Uterus (tissue), 2 donors: ENCODE data around the gene LRWD1.

ENCODE experiments used
- POLR2A ChIP-seq, 2 donors: fragments of 450-650 bp; IDR thresholded peaks; one replicate each; pipeline ENCODE4 v1.6.1; 2016; ENCODE audit warnings: antibody characterized with exemption in 2 of 2, mild to moderate bottlenecking in 1 of 2, moderate library complexity in 1 of 2
- TF ChIP-seq, protein P1 (sequence below), 4 experiments: fragments of 200-600 bp in 2 of 4; fragments of 450-650 bp in 2 of 4; sonication (generic) in 2 of 4; IDR thresholded peaks; one replicate each; pipeline ENCODE4 v1.5.1; 2016 to 2019; ENCODE audit warnings: antibody characterized with exemption in 4 of 4, mild to moderate bottlenecking in 2 of 4, moderate library complexity in 1 of 4

DNA sequence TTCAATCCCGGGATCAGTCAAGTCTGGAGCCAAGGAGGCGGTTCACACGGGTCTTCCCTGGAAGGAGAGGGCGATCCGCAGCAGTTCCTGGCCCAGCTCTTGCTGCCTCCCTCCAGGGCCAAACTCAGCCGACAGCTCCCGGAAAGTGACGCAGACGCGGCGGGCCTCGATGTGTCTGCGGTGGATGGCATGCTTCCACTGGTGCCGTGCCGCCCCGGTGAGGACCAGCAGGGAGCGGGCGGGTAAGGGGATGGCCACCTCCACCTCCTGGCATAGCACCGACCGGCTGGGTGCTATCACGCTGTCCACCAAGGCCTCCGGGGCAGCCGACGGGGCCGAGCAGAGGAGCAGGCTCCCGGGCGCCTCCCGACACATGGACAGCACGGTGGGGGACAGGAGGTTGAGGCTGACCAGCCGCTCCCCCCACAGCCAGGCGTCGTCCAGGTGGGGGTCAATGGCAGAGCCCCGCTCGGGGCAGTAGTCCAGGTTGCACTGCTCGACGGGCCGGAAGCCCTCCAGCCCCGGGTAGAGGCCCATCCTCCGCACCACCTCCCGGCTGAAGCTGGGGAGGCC lies 7.3 kb upstream of the LRWD1 start:
- TF ChIP-seq, protein P1, sequence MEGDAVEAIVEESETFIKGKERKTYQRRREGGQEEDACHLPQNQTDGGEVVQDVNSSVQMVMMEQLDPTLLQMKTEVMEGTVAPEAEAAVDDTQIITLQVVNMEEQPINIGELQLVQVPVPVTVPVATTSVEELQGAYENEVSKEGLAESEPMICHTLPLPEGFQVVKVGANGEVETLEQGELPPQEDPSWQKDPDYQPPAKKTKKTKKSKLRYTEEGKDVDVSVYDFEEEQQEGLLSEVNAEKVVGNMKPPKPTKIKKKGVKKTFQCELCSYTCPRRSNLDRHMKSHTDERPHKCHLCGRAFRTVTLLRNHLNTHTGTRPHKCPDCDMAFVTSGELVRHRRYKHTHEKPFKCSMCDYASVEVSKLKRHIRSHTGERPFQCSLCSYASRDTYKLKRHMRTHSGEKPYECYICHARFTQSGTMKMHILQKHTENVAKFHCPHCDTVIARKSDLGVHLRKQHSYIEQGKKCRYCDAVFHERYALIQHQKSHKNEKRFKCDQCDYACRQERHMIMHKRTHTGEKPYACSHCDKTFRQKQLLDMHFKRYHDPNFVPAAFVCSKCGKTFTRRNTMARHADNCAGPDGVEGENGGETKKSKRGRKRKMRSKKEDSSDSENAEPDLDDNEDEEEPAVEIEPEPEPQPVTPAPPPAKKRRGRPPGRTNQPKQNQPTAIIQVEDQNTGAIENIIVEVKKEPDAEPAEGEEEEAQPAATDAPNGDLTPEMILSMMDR (IDR thresholded peaks at IDR 0.05) = no peak
- no peak for TF ChIP-seq POLR2A (IDR thresholded peaks at IDR 0.05)
